ENCODE measurements around the gene CD40. TPM values are rescaled to one million over a fixed set of nuclear protein-coding genes. Genes with fewer than 3 reads are reported as not detected.
A peak's percentile ranks its signal among the peaks of the same experiment; 100 is the strongest.

CD40 gene
- total and polyA plus RNA-seq, 2 of the 8 experiments (the other 6 are each of a cell fraction or from before 2014, with no cell fraction given): 14.5 to 18.8 TPM

- H3K23ac ChIP-seq (ENCODE audit: insufficient read length): no peak overlapping the region
- H3K4me1 ChIP-seq (replicated peaks in 1 of 4; ENCODE audit: control insufficient read depth in 3 of 4, insufficient read depth in 4 of 4, low read length in 3 of 4): peaks cover 0 to 6% (median 2%) of the 10 kb centered on the region in 4 experiments; a peak in 4 of 7 replicates
- no peak overlapping the region for H2AK5ac ChIP-seq (ENCODE audit: low read depth, low read length)
- FAIRE-seq: no peak
- peak overlapping the region; percentile 99; the same call in 1 of the 2 replicates for H3K27ac ChIP-seq (ENCODE audit: low read depth, low read length)
- no peak overlapping the region for H2AFZ ChIP-seq (ENCODE audit: low read length)
- H3K79me2 ChIP-seq (ENCODE audit: control insufficient read depth in 1 of 2, insufficient read depth in 2 of 2, low read length in 2 of 2): peaks cover 16 to 50% of the 10 kb centered on the region in 2 experiments
- H3K9ac ChIP-seq (replicated peaks in 1 of 4; ENCODE audit: extremely low read depth in 1 of 4, low read depth in 3 of 4, low read length in 3 of 4): peak overlapping the region; percentile 85 to 100 (median 98)
- H3K79me1 ChIP-seq (ENCODE audit: low read depth, low read length): peaks cover 5% of the 10 kb centered on the region; the same call in 1 of the 2 replicates
- H2BK5ac ChIP-seq (ENCODE audit: low read depth, low read length): peak overlapping the region; percentile 87
- ChIA-PET CTCF (ENCODE audit: partially characterized antibody) (interaction anchor here (0.8 to 2.4 kb wide), 9 partner anchors 8 to 67 kb away, joined by 3 to 10 read pairs (median 3); no protein-coding TSS in a partner anchor), POLR2A (ENCODE audit: partially characterized antibody) (interaction anchor here (0.6 to 2.5 kb wide), 23 partner anchors 10 to 242 kb away, joined by 3 to 32 read pairs (median 3); partner anchors contain the start of genes CD40 and SLC12A5)
- H3K9me3 ChIP-seq (ENCODE audit: insufficient read depth in 2 of 2, low read depth in 1 of 2, low read length in 1 of 2): no peaks in the 10 kb centered on the region; a peak in 1 of 4 replicates
- DNase-seq (ENCODE audit: low read depth in 1 of 2, low spot score in 2 of 2): no peak
- H4K91ac ChIP-seq (replicated peaks; ENCODE audit: insufficient read length, low read length): peak overlapping the region; percentile 40
- no peaks in the 10 kb centered on the region for H3K36me3 ChIP-seq (ENCODE audit: control insufficient read depth in 2 of 4, insufficient read depth in 4 of 4, low read length in 3 of 4)
- H2BK15ac ChIP-seq (ENCODE audit: low read length): no peak overlapping the region
- peak overlapping the region; percentile 69 to 90 for H3K4me2 ChIP-seq (ENCODE audit: insufficient read depth in 1 of 2, low read depth in 2 of 2, low read length in 2 of 2)
- H2BK120ac ChIP-seq (replicated peaks; ENCODE audit: low read depth, low read length): no peak overlapping the region
- H4K5ac ChIP-seq (ENCODE audit: insufficient read length, low read depth, low read length): peak overlapping the region; percentile 98
- no peaks in the 10 kb centered on the region for H3K27me3 ChIP-seq (replicated peaks in 1 of 4; ENCODE audit: control insufficient read depth in 3 of 4, extremely low read depth in 1 of 4, insufficient read depth in 3 of 4, low read length in 3 of 4)
- peak overlapping the region; percentile 51; the same call in 1 of the 2 replicates for H3K18ac ChIP-seq (ENCODE audit: extremely low read depth, low read length)
- H3K56ac ChIP-seq (replicated peaks; ENCODE audit: insufficient read length, low read depth, low read length): peak overlapping the region; percentile 86
- peak overlapping the region; percentile 100; the same call in 1 of the 2 replicates for H4K8ac ChIP-seq (ENCODE audit: extremely low read depth, insufficient read depth, low read length)
- no peaks in the 10 kb centered on the region; the same call in 1 of the 2 replicates for H3K23me2 ChIP-seq (ENCODE audit: low read depth, low read length)
- TF ChIP-seq SIN3A (conservative IDR thresholded peaks at IDR 0.05 in 1 of 2, IDR thresholded peaks at IDR 0.05 in 1 of 2; ENCODE audit: low read depth in 1 of 2, low read length in 2 of 2) (peak in 1 of 2 experiments; percentile 37; a peak in 1 of 4 replicates), CTBP2 (IDR thresholded peaks at IDR 0.05; ENCODE audit: borderline replicate concordance, insufficient read depth, insufficient read length, low read length) (no peak), RBBP5 (IDR thresholded peaks at IDR 0.05; ENCODE audit: borderline replicate concordance, low read depth, low read length) (peak; percentile 57; the same call in 1 of the 2 replicates)
- no peak overlapping the region for H3K14ac ChIP-seq (ENCODE audit: insufficient read length)
- H2BK20ac ChIP-seq (ENCODE audit: low read length): no peak overlapping the region
- H4K20me1 ChIP-seq (replicated peaks in 1 of 2; ENCODE audit: control insufficient read depth in 1 of 2, insufficient read depth in 2 of 2, low read length in 2 of 2): peaks cover 9 to 12% of the 10 kb centered on the region in 2 experiments
- 0% methylated on average over 28 of the region's 31 CpGs; no CpG with 5 or more reads in 1 of the 2 experiments for WGBS, 2 experiments (ENCODE audit: extremely low coverage in 1 of 2, insufficient coverage in 1 of 2, insufficient read length in 1 of 2, insufficient replicate concordance in 2 of 2, low coverage in 1 of 2, low lambda C conversion rate in 2 of 2, missing lambda C conversion rate in 1 of 2)
- H3K4me3 ChIP-seq (ENCODE audit: extremely low read depth in 1 of 4, insufficient read depth in 2 of 4, low read depth in 3 of 4, low read length in 4 of 4): peak overlapping the region; percentile 78 to 97 (median 84)
- no peak overlapping the region for H2BK12ac ChIP-seq (ENCODE audit: low read depth, low read length)
- no peak overlapping the region for H3K4ac ChIP-seq (replicated peaks; ENCODE audit: insufficient read length, low read depth, low read length)
Measured at GRCh38 chr20:46089167-46089416, 29.0 kb upstream of the CD40 start.

Measured in H1 (cell line).